NCI-H446 (cell line): ENCODE measurements around the gene OAF.
"Not testable (repeated sequence)": the region's sequence is repeated elsewhere in the genome, so short reads cannot be mapped to it uniquely, and the experiment has no call there.

Experiments used
- DNase-seq, 2 experiments: peaks; one replicate each; lab custom pipeline; 2025; lab: John Stamatoyannopoulos, UW

The OAF gene

DNA sequence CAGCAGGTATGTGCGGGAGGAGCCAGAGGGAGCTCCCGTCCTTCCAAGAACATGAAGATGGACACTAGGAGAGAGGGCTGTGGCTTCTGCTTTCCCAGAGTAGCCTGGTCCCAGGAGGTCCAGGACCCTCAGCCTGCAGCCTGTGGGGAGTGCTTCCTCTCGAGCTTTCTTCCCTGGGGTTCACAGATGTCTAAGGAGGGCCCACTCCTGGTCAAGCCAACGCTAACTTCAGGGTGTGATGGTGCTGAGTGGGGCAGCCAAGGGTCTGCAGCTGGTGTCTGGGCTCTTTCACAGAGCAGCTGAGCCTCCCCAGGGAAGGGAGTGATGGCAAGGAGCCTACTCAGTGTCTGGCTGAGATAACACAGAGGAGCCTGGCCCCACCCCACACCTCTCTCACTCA lies 32.4 kb downstream of the OAF start:
- DNase-seq = no peak

GRCh38 chr11:120244476-120245365 lies 33.9 kb downstream of the OAF start:
- no peak for DNase-seq

GRCh38 chr11:120245434-120245833 lies 34.6 kb downstream of the OAF start:
- DNase-seq = no peak

DNA sequence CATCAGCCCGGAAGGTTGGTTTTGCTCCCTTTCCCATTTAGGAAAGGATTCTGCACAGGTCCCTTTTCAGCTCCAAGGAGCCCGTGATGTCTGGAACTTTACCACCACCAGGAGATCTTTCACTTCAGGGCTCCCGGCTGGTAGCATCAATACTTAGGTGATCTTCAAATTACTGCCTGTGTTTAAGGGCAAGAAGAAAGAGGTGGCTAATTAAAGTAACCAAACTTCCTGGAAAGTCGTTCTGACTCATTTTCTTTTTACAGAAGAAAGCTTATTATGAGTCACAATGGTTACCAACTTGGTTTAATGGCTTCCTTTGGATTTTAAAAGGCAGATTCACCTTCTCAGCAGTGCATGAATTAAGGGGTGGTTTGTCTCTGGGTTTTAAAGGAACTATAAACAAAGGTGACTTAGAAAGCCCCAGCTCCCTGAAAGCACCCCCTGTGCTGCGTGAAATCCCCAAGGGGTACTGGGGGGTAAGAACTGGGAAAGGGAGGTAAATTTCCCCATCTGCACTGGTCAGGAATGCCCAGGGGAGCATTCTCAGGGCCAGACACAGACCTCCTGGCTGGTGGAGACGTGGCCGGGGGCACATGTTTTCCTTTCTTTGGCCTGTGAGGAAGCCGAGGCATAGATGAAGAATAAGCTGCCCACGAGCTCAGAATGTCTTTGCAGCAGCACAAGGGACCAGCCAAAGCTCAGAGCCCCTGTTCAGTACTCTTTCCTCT lies 37.9 kb downstream of the OAF start:
- no peak for DNase-seq

GRCh38 chr11:120249279-120250262 lies 38.7 kb downstream of the OAF start:
- no peak for DNase-seq

DNA sequence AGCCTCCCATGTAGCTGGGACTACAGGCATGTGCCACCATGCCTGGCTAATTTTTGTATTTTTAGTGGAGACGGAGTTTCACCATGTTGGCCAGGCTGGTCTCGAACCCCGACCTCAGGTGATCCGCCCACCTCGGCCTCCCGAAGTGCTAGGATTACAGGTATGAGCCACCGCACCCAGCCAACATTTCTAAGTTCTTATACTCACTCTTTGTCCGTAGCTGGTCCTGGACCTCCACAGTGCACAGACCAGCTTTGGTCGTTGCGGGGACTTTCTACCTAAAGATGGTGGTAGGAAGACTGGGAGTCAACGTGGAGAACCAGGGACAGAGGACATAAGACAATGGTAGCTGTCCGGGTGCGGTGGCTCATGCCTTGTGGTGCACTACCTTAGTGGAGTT lies 42.5 kb downstream of the OAF start:
- not testable (repeated sequence) for DNase-seq

DNA sequence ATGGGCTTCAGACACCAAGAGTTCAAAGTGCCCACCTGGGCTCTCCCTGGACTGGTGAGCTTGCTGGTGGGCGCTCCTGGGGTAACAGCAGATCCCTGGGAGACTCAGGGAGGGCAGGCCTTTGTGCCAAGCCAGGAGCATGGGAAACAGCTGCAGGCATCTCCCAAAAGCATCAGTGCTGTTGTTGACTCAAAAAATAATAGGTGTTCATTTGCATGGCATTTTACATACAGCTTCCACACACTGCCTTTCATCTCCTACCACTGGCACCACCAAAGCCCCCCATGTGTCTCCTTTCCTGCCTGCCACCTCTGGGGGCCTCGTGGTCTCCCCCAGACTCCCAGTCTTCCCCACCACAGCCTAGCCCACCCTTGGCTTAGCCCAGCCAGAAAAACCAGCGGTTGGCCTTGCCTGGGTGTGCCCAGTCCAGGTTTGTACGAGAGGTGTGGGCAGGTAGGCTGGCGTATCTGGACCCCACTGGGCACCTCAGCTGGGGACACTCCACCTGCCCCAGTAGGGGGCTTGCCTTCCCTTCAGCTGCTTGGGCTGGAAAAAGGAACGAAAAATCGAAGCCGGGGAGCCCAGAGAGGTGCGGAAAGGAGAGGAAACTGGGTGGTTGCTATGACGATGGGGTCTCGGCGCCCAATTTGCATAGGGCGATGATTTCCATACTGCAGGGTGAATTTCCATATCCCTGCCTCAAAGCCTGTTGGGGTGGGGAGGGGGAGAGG lies 44.1 kb downstream of the OAF start:
- no peak for DNase-seq

DNA sequence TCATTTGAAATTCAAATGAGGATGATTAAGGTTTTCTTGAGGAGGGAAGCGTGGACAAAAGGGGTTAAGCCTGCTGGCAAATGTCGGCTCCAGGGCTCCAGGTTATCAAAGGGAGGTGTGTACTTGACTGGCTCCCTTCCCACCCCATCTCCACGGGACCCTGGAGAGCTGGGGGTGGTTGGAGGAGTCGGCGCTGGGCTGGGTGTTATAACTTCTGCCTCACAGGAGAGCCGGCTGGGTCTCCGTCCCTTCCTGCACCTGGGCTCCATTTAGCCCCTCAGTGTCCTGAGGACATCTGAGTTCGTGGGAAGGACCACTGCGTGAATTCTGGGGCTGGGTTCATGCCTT lies 44.7 kb downstream of the OAF start:
- DNase-seq = no peak

GRCh38 chr11:120256178-120256577 lies 45.3 kb downstream of the OAF start:
- no peak for DNase-seq

- no peak for DNase-seq
Observed at GRCh38 chr11:120256779-120257178, 45.9 kb downstream of the OAF start.

GRCh38 chr11:120257346-120257745 lies 46.5 kb downstream of the OAF start:
- DNase-seq = no peak

DNA sequence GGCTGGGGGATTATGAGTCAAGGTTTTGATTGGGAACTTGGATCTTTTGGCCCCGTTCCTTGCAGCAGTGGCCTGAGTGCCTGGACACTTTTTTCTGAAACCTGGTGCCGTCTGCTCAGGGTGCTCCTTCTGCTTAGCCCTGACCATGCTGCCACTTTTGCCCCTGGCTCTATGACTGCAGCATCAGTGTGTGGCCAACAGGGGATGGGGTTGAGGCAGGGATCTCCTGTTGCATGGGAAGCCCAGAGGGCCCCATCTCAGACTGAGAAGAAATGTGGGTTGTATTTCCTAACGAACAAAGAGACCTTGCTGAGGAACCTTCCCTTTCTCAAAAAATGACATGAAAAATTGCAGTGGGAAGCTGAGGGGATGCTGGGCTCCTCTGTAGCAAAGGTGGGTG lies 47.8 kb downstream of the OAF start:
- no peak for DNase-seq

GRCh38 chr11:120259241-120259640 lies 48.4 kb downstream of the OAF start:
- no peak for DNase-seq

DNA sequence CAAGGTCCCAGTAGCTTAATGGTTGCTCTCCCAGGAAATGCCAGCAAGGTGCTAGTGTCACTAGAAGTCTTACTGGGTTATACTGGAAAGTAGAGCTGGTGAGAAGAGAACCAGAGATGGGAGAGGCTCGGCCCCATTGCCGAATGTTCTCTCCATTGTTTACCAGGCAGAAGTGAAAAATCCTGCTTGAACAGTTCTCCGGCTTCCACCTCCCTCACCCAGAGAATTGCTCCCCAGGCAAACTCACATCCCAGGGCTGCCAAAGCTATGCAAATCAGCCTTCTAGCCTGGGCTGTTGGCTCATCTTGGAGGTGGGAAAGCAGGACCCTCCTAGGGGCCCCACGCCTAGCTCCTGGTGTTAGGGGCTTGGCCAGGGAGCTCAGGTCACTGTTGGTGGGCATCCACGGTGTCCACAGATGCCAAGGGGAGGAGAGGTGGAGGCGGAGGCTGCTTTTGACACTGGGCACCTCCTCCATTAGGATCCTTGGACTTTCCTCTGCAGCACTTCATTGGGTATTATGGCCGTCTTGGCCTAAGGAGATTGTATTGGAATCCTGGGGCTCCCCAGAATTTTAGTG lies 49.2 kb downstream of the OAF start:
- no peak for DNase-seq

DNA sequence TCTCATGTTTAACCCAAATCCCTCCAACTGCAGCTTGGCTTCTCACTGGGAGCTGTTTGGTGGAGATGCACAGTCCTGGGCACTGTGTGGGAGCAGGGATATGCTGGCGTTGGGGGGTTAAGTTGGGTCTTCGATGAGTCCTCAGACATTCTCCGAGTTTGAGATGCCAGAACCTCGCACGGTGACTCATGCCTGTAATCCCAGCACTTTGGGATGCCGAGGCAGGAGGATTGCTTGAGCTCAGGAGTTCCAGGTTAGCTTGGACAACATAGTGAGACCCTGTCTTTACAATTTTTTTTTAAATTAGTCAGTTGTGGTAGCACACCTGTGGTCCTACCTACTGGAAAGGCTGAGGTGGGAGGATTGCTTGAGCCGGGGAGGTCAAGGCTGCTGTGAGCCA lies 49.8 kb downstream of the OAF start:
- no peak for DNase-seq

DNA sequence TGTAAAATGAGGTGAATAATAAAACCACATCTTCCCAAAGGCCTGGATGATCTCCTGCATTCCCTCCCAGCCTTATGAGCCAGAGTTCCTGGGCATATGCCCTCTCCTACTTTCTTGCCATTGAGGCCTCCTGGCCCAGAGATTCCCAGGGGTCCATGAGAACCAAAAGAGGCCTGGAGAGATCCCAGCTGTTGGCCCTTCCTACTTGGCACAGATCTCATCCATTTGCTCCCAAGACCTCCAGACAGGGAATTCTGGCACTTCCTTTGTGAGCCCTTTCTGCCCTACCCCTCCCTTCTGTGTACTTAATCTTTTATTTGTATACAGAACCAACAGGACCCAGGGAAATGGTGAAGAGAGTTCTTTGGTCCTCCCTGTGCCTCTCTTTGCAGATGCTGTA lies 50.5 kb downstream of the OAF start:
- peak in 1 of 2 experiments; percentile 22 for DNase-seq

- no peak for DNase-seq
Observed at GRCh38 chr11:120261931-120262330, 51.1 kb downstream of the OAF start.

GRCh38 chr11:120267319-120267718 lies 56.5 kb downstream of the OAF start:
- no peak for DNase-seq

DNA sequence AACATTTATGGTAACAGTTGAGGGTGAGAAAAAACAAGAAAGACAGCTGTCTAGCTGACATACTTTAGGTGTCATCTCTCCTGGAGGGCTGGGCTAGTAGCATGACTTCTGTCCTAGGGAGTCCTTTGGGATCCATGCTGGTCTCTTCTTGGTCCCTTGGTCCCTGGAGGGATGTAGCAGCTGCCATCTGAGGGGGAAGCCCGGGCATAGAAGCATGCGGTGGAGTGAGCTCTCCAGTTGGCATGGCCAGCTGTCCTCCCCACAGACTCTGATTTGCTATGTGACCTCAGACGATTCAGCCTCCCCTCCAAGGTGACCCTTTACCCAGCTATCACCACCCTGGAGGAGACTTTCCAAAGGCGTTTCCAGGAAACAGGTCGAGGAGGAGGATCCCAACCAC lies 57.9 kb downstream of the OAF start:
- no peak for DNase-seq

- no peak for DNase-seq
Observed at GRCh38 chr11:120270386-120270785, 59.6 kb downstream of the OAF start.

DNA sequence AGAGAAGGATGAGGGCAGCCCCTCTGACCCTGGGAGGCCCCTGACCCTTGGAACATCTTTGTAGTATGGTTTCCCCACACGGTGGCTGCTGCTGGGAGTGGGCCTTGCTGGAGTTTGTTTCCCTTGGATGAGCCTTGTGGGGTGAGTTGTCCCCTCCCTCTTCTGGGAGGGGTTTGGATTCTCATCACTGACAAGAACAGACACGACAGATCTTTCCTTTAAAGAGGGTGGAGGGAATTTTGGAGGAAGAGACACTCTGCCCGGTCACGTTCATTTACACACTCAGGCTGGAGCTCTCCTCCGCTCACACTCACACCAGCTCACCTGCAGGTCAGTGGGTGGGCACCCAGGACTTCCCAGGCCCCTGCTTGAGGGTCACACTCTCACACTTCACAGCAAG lies 60.8 kb downstream of the OAF start:
- DNase-seq = no peak
